ENCODE results near the gene FGFR2.

DNA sequence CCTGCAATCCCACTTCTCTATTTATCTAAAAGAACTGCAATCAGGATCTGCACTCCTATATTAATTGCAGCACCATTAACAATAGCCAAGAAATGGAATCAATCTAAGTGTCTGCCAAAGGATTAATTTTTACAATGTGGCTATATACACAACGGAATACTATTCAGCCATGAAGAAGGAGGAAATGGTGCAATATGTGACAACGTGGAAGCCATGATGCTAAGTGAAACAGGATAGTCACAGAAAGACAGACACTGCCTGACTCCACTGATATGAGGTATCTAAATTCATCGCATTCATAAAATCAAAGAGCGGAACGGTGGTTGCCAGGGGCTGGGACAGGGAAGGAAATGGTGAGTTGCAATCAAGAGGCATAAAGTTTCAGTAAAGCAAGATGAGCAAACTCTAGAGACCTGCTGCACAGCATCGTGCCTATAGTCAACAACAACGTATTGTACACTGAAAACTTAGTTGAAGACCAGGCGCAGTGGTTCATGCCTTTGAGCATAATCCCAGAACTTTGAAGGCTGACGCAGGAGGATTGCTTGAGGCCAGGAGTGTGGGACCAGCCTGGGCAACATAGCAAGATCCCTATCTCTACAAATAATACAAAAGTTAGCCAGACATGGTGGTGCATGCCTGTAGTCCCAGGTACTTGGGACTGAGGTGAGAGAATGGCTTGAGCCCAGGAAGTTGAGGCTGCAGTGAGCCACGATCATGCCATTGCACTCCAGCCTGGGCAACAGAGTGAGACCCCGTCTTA lies 76.3 kb downstream of the FGFR2 start:
- TF ChIP-seq, protein P1, sequence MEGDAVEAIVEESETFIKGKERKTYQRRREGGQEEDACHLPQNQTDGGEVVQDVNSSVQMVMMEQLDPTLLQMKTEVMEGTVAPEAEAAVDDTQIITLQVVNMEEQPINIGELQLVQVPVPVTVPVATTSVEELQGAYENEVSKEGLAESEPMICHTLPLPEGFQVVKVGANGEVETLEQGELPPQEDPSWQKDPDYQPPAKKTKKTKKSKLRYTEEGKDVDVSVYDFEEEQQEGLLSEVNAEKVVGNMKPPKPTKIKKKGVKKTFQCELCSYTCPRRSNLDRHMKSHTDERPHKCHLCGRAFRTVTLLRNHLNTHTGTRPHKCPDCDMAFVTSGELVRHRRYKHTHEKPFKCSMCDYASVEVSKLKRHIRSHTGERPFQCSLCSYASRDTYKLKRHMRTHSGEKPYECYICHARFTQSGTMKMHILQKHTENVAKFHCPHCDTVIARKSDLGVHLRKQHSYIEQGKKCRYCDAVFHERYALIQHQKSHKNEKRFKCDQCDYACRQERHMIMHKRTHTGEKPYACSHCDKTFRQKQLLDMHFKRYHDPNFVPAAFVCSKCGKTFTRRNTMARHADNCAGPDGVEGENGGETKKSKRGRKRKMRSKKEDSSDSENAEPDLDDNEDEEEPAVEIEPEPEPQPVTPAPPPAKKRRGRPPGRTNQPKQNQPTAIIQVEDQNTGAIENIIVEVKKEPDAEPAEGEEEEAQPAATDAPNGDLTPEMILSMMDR (IDR thresholded peaks at IDR 0.05 in 2 of 3, conservative IDR thresholded peaks at IDR 0.05 in 1 of 3; ENCODE audit: borderline replicate concordance in 1 of 3, insufficient read depth in 1 of 3, low read depth in 2 of 3, low read length in 2 of 3), result no peak
- no peak for TF ChIP-seq EZH2 (IDR thresholded peaks at IDR 0.05)
- TF ChIP-seq SRF (IDR thresholded peaks at IDR 0.05; ENCODE audit: low read depth), result no peak
- no peak for TF ChIP-seq RAD21 (IDR thresholded peaks at IDR 0.05; ENCODE audit: low read depth)
